ENCODE measurements around the gene PDS5B. TPM values are rescaled to one million over a fixed set of nuclear protein-coding genes. Genes with fewer than 3 reads are reported as not detected.

Gene PDS5B
- total and polyA plus RNA-seq, 10 of the 15 experiments (the other 5 are each of a cell fraction or from before 2014, with no cell fraction given): 15.4 to 55.3 (median 30.7) TPM

- 0 out of 2 replicates have a peak, but pooled peaks have one; percentile 24 for TF ChIP-seq ATF2 (IDR thresholded peaks at IDR 0.05; ENCODE audit: low read length)
- no peak for TF ChIP-seq RCOR1 (conservative IDR thresholded peaks at IDR 0.05; ENCODE audit: low read depth, low read length)
- TF ChIP-seq, protein P1, sequence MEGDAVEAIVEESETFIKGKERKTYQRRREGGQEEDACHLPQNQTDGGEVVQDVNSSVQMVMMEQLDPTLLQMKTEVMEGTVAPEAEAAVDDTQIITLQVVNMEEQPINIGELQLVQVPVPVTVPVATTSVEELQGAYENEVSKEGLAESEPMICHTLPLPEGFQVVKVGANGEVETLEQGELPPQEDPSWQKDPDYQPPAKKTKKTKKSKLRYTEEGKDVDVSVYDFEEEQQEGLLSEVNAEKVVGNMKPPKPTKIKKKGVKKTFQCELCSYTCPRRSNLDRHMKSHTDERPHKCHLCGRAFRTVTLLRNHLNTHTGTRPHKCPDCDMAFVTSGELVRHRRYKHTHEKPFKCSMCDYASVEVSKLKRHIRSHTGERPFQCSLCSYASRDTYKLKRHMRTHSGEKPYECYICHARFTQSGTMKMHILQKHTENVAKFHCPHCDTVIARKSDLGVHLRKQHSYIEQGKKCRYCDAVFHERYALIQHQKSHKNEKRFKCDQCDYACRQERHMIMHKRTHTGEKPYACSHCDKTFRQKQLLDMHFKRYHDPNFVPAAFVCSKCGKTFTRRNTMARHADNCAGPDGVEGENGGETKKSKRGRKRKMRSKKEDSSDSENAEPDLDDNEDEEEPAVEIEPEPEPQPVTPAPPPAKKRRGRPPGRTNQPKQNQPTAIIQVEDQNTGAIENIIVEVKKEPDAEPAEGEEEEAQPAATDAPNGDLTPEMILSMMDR (IDR thresholded peaks at IDR 0.05 in 2 of 3, conservative IDR thresholded peaks at IDR 0.05 in 1 of 3; ENCODE audit: control insufficient read depth in 2 of 3, extremely low read depth in 1 of 3, insufficient read depth in 1 of 3, low read depth in 3 of 3, low read length in 3 of 3): no peak
- 0 out of 2 replicates have a peak, but pooled peaks have one; percentile 49 for TF ChIP-seq ATF7 (IDR thresholded peaks at IDR 0.05; ENCODE audit: low read depth)
- TF ChIP-seq ZNF384 (IDR thresholded peaks at IDR 0.05; ENCODE audit: borderline replicate concordance, low read depth, low read length): no peak
- no peak for TF ChIP-seq MAX (IDR thresholded peaks at IDR 0.05; ENCODE audit: low read depth, low read length)
- TF ChIP-seq, protein P2, sequence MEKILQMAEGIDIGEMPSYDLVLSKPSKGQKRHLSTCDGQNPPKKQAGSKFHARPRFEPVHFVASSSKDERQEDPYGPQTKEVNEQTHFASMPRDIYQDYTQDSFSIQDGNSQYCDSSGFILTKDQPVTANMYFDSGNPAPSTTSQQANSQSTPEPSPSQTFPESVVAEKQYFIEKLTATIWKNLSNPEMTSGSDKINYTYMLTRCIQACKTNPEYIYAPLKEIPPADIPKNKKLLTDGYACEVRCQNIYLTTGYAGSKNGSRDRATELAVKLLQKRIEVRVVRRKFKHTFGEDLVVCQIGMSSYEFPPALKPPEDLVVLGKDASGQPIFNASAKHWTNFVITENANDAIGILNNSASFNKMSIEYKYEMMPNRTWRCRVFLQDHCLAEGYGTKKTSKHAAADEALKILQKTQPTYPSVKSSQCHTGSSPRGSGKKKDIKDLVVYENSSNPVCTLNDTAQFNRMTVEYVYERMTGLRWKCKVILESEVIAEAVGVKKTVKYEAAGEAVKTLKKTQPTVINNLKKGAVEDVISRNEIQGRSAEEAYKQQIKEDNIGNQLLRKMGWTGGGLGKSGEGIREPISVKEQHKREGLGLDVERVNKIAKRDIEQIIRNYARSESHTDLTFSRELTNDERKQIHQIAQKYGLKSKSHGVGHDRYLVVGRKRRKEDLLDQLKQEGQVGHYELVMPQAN (conservative IDR thresholded peaks at IDR 0.05): peak; percentile 55; the same call in 1 of the 2 replicates
- TF ChIP-seq POLR2AphosphoS5 (IDR thresholded peaks at IDR 0.05; ENCODE audit: low read length): no peak
- TF ChIP-seq, protein P3, sequence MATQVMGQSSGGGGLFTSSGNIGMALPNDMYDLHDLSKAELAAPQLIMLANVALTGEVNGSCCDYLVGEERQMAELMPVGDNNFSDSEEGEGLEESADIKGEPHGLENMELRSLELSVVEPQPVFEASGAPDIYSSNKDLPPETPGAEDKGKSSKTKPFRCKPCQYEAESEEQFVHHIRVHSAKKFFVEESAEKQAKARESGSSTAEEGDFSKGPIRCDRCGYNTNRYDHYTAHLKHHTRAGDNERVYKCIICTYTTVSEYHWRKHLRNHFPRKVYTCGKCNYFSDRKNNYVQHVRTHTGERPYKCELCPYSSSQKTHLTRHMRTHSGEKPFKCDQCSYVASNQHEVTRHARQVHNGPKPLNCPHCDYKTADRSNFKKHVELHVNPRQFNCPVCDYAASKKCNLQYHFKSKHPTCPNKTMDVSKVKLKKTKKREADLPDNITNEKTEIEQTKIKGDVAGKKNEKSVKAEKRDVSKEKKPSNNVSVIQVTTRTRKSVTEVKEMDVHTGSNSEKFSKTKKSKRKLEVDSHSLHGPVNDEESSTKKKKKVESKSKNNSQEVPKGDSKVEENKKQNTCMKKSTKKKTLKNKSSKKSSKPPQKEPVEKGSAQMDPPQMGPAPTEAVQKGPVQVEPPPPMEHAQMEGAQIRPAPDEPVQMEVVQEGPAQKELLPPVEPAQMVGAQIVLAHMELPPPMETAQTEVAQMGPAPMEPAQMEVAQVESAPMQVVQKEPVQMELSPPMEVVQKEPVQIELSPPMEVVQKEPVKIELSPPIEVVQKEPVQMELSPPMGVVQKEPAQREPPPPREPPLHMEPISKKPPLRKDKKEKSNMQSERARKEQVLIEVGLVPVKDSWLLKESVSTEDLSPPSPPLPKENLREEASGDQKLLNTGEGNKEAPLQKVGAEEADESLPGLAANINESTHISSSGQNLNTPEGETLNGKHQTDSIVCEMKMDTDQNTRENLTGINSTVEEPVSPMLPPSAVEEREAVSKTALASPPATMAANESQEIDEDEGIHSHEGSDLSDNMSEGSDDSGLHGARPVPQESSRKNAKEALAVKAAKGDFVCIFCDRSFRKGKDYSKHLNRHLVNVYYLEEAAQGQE (IDR thresholded peaks at IDR 0.05; ENCODE audit: low read depth, low read length): no peak
- 0 out of 2 replicates have a peak, but pooled peaks have one; percentile 22 for TF ChIP-seq NFIC (IDR thresholded peaks at IDR 0.05; ENCODE audit: low read depth, low read length)
- no peak for TF ChIP-seq ZBTB11 (CRISPR knock-in tag; IDR thresholded peaks at IDR 0.05)
These were observed 48.1 kb upstream of the PDS5B start (continued) for GRCh38 chr13:32538143-32538620.

Measured in GM12878 (cell line).